ENCODE data around the gene LRRC7. TPM values are rescaled to one million over a fixed set of nuclear protein-coding genes. Genes with fewer than 3 reads are reported as not detected.

LRRC7 gene
- total and polyA plus RNA-seq, 2 of the 8 experiments (the other 6 are each of a cell fraction or from before 2014, with no cell fraction given): 0.03 to 0.17 TPM

- no peak for TF ChIP-seq CTCF (IDR thresholded peaks at IDR 0.05; ENCODE audit: control extremely low read depth in 1 of 3, insufficient read depth in 1 of 3, low read depth in 1 of 3, low read length in 3 of 3)
- no peak for TF ChIP-seq SRF (IDR thresholded peaks at IDR 0.05; ENCODE audit: low read depth, low read length)
- no peak for TF ChIP-seq GTF2F1 (IDR thresholded peaks at IDR 0.05; ENCODE audit: borderline replicate concordance, low read depth, low read length)
- TF ChIP-seq JUN (IDR thresholded peaks at IDR 0.05; ENCODE audit: low read depth, low read length): no peak
- TF ChIP-seq RFX5 (IDR thresholded peaks at IDR 0.05; ENCODE audit: borderline replicate concordance, low read depth, low read length): no peak
- TF ChIP-seq RNF2 (IDR thresholded peaks at IDR 0.05; ENCODE audit: borderline replicate concordance, low read depth, low read length, missing control alignments, poor library complexity, severe bottlenecking): no peak
- no peak for TF ChIP-seq TAF7 (optimal IDR thresholded peaks at IDR 0.05; ENCODE audit: borderline replicate concordance, low read depth, low read length)
Observed at GRCh38 chr1:70039485-70039884, 471.8 kb downstream of the LRRC7 start (continued).
